HG03432 (cell line): ENCODE data around the gene TAS2R7.
"Not testable (repeated sequence)": the region's sequence is repeated elsewhere in the genome, so short reads cannot be mapped to it uniquely, and the experiment has no call there.

ENCODE experiments used
- ATAC-seq: cut with Tn5 transposase; IDR thresholded peaks from one replicate; pipeline ENCODE4 v1.9.1; 2021; ENCODE audit warnings: mild to moderate bottlenecking, moderate library complexity; ENCODE audit not compliant: unreplicated experiment

Gene TAS2R7, protein sequence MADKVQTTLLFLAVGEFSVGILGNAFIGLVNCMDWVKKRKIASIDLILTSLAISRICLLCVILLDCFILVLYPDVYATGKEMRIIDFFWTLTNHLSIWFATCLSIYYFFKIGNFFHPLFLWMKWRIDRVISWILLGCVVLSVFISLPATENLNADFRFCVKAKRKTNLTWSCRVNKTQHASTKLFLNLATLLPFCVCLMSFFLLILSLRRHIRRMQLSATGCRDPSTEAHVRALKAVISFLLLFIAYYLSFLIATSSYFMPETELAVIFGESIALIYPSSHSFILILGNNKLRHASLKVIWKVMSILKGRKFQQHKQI

GRCh38 chr12:10802587-10802986 lies at the start of gene TAS2R7:
TSS of gene TAS2R7 (minus strand) at chr12:10802627. CDS start at chr12:10802570, 57 bp downstream.
- no peak for ATAC-seq

DNA sequence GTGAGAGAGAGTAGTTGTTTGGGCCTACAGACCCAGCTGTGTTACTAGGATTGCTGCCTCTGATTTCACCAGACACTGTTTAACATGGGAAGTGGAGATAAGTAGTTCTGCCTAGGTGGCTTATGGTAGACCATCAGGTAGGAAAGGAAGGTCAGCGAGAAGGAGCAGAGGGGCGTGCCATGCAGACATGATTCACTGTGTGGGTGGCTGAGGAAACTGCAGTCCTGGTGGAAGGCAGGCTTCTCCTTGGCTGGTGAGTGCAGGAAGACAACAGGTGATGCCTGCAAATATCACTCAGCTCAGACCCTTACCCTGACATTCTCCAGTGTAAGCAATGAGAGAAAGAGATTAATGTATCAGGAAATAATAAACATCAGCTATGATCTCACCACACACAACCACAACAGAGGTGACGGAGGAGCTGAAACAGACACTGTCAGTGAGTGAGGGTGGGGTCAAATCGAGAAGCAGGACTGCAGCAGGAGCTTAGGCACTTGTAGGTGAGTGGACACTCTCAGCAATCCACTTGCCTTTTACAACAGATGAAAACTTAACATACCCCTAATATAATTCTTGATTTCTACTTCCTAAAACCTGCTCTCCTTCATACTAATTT lies 48.9 kb upstream of the TAS2R7 start:
- ATAC-seq, result no peak

- no peak for ATAC-seq
Measured at GRCh38 chr12:10849425-10849878, 47.0 kb upstream of the TAS2R7 start, which contains the start of gene PRR4. TSS of gene PRR4 (minus strand) at chr12:10849475. CDS start at chr12:10849437, 38 bp downstream.

- ATAC-seq, result no peak
Measured at GRCh38 chr12:10847744-10848143, 45.3 kb upstream of the TAS2R7 start.

GRCh38 chr12:10842862-10843261 lies 40.4 kb upstream of the TAS2R7 start:
- no peak for ATAC-seq

GRCh38 chr12:10838461-10838860 lies 36.0 kb upstream of the TAS2R7 start:
- ATAC-seq, result no peak

- no peak for ATAC-seq
Measured at GRCh38 chr12:10829994-10830393, 27.6 kb upstream of the TAS2R7 start.

- ATAC-seq, result no peak
Measured at GRCh38 chr12:10826258-10826657, 23.8 kb upstream of the TAS2R7 start, which contains the start of gene TAS2R10. TSS of gene TAS2R10 (minus strand) at chr12:10826358. CDS start at chr12:10826269, 89 bp downstream.

GRCh38 chr12:10824957-10825356 lies 22.5 kb upstream of the TAS2R7 start:
- no peak for ATAC-seq

DNA sequence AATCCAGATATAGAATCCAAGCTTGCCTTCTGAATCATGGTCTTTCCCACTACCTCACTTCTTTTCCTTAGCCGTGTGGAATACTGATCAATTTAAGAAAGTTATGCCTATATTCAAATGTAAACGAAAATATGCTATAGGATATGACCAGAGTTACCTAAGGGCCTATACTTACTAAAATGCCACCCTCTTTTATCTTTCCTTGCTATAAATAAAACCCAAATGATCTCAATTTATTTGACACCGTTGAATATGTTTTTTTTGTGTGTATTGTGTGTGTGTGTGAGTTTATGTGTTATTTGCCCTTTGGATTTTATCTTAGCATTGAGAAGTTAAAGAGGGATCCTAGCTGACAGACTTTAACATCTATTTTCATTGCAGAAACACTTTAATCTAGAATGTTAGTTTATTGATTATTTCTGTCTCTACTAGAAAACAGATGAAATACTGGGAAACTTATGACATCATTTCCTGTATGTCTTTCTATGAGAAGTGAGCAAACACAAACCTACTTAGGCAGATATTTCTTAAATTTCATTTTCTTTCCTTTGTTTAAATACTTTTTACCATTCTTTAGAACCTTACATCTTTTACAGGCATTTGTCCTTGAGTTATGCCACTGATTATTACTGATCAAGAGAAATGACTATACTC lies 9.6 kb upstream of the TAS2R7 start:
- ATAC-seq, result no peak

GRCh38 chr12:10810068-10810467 lies 7.6 kb upstream of the TAS2R7 start, which contains the start of gene TAS2R9:
TSS of gene TAS2R9 (minus strand) at chr12:10810168. CDS start at chr12:10810075, 93 bp downstream.
- no peak for ATAC-seq

GRCh38 chr12:10807186-10807585 lies 4.8 kb upstream of the TAS2R7 start, which contains the start of gene TAS2R8:
TSS of gene TAS2R8 (minus strand) at chr12:10807286. CDS start at chr12:10806980, 306 bp downstream.
- ATAC-seq, result no peak

DNA sequence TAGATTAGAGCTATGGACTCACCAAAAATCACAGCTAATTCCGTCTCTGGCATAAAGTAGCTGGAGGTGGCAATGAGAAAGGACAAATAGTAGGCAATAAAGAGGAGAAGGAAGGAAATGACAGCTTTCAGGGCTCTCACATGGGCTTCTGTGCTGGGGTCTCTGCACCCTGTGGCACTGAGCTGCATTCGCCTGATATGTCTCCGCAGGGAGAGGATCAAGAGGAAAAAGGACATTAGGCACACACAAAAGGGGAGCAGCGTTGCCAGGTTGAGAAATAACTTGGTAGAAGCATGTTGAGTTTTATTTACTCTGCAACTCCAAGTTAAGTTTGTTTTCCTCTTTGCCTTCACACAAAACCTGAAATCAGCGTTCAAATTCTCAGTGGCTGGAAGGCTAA lies 686 bp downstream of the TAS2R7 start:
- ATAC-seq, result no peak

- no peak for ATAC-seq
Measured at GRCh38 chr12:10794222-10794621, 8.2 kb downstream of the TAS2R7 start.

DNA sequence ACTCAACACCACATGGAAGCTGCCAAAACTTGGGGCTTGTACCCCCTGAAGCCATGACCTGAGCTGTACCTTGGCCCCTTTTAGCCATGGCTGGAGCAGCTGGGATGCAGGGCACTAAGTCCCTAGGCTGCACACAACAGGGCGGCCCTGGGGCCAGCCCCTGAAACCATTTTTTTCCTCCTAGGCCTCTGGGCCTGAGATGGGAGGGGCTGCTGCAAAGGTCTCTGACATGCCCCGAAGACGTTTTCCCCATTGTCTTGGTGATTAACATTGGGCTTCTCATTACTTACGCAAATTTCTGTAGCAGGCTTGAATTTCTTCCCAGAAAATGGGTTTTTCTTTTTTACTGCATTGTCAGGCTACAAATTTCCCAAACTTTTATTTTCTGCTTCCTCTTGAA lies 10.7 kb downstream of the TAS2R7 start:
- ATAC-seq, result not testable (repeated sequence)

DNA sequence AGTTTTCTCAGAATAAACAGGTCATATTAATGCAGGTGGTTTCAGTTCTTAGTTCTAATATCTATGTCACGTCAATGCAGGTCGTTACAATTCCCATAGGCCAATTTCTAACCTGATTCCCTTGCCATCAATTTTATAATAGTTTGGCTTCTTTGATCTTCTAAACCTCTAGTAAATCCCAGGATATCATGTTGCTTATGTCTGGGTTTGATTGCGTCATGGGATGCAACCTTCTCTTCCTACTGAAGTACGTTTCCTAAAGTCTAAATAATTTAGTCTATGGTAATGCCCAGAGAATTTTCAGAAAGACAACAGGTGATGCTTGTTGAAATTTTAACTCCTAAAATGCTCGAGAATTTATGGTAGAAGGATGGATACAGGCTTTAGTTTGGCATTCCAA lies 19.2 kb downstream of the TAS2R7 start:
- ATAC-seq, result no peak

DNA sequence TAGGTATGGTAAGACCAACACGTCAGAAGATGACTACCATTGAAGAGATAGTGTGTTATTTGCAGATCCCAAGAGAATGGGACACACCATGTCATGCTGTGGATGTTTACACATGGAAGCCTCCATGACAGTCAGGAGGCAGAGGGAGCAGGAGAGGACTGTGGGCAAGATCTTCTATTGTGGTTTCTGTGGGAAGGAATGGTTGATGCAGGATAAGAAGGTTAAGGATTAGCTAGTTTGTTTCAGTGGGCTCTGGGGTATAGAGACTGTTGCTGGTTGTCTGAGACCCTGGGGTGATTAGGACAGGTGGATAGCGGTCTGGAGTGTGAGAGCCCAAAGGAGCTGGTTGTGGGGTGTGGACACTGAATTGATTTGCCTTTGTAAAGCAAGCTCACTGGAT lies 23.3 kb downstream of the TAS2R7 start:
- no peak for ATAC-seq

DNA sequence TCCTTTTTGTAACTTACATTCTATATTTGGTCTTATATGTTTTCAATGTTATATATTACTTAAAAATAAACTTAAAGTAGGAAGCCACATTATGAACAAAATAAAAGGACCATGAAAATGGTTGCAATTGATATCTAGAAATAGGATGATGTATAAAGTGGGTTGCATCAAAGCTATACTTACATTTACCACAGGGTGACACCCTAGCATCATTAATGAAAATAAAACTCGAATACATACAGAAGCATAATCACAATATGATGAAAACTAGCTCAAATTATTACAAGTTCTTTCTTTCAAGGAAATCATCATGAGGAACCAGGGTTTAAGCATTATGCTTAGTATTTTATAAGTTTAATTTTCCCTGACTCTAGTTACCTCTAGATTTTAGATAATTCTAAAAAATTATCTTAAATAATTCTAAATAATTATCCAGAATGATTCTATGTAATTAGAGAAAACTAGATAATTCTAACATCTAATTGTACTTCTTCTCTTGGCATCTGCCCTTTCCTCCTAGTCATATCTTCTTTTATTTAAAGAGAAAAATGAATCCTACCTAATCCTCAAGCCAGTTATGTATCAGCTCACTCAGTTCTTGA lies 31.2 kb downstream of the TAS2R7 start:
- ATAC-seq, result no peak

DNA sequence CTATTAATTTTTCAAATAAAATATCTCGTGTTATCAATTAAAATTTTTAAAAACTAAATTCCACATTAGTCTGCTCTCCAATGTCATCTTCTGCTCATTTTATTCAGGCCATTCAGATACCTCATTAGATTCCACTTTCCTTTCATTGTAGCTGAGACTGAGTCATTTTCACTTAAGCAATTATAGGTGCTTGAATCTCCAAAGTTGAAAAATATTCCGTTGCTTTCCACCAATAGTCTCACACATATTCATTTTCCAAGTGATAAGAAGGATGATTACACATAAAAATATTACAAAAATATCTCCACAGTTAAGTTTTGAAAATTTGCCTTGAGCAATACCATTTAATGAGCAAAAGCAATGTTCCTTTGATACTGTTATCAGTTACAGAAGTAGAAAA lies 42.8 kb downstream of the TAS2R7 start:
- ATAC-seq, result no peak

GRCh38 chr12:10756194-10756593 lies 46.2 kb downstream of the TAS2R7 start:
- ATAC-seq, result no peak

DNA sequence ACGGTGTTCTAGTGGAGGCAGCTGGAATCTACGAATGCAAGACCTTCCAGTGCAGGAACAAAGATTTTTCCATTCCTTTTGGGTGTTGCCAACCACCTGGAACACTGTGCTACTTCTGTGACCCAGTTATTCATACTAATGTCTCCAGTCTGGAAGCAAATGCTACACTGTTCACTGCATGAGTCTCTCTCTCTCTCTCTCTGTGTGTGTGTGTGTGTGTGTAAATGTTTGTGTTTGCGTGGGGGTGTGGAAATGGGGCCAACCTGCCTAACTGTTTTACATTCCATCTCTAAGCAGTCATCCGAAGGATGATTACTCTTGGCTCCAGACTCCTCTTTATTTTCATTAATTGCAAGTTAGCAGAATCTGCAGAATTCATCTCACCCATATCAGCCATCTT lies 49.4 kb downstream of the TAS2R7 start:
- no peak for ATAC-seq
